ENCODE measurements around the gene EDC3. TPM values are rescaled to one million over a fixed set of nuclear protein-coding genes. Genes with fewer than 3 reads are reported as not detected.

Gene EDC3
- total and polyA plus RNA-seq, 7 donors = 11.6 to 22.0 (median 16.8) TPM

DNA sequence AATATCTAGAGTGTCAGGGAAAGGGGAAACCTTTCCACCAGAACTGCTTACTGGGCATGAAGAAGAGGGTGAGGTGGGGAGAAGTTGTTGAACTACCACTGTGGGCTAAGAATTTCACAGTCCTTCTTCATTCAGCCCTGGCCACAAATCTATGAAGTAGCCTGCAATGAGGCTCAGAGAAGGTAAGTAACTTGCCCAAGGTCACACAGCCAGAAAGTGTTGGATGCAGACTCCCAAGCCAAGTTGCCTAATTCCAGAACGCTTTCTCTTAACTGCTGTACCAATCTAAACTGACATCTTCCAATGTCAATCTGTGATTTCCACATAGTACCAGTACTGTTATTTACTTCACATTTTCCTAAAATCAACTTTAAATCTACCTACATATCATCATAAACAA lies 27.4 kb upstream of the EDC3 start:
- H3K27ac ChIP-seq = no peak overlapping the region
- 83 to 84% methylated on average over 1 of the region's 1 CpG for WGBS, 2 donors
- H3K27me3 ChIP-seq = peaks cover 0 to 11% (median 4%) of the 10 kb centered on the region in 3 donors
- no peak overlapping the region for H3K4me3 ChIP-seq
- intact Hi-C loops (cut with DNase I) = no loop called here
- no peak for DNase-seq
- no peaks in the 10 kb centered on the region for H3K36me3 ChIP-seq
- peaks cover 0 to 25% (median 16%) of the 10 kb centered on the region in 4 donors for H3K4me1 ChIP-seq
- no peak for TF ChIP-seq POLR2A (IDR thresholded peaks at IDR 0.05)
- TF ChIP-seq, protein P1, sequence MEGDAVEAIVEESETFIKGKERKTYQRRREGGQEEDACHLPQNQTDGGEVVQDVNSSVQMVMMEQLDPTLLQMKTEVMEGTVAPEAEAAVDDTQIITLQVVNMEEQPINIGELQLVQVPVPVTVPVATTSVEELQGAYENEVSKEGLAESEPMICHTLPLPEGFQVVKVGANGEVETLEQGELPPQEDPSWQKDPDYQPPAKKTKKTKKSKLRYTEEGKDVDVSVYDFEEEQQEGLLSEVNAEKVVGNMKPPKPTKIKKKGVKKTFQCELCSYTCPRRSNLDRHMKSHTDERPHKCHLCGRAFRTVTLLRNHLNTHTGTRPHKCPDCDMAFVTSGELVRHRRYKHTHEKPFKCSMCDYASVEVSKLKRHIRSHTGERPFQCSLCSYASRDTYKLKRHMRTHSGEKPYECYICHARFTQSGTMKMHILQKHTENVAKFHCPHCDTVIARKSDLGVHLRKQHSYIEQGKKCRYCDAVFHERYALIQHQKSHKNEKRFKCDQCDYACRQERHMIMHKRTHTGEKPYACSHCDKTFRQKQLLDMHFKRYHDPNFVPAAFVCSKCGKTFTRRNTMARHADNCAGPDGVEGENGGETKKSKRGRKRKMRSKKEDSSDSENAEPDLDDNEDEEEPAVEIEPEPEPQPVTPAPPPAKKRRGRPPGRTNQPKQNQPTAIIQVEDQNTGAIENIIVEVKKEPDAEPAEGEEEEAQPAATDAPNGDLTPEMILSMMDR (IDR thresholded peaks at IDR 0.05) = no peak
- TF ChIP-seq EP300 (IDR thresholded peaks at IDR 0.05) = no peak
- TF ChIP-seq POLR2AphosphoS5 (IDR thresholded peaks at IDR 0.05) = no peak
- H3K9me3 ChIP-seq = no peaks in the 10 kb centered on the region

DNA sequence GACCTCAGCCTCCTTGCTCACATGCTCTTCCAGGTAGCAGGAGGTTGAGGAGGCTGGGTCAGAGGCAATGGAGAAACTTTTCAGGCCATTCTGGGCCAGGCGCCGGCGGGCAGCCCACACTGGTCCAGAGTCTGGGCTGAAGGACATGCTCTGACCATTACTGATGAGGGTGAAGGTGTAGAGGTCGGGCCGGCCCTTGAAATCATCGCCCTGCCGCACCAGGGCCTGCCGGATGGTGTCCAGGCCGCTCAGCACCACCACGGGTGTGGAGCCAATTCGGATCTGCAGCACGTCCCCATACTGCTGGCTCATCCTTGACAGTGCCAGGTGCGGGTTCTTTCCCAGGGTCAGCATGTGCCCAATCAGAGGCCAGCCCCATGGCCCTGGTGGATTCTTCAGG lies 26.8 kb upstream of the EDC3 start:
- no peak overlapping the region for H3K4me3 ChIP-seq
- intact Hi-C loops (cut with DNase I) = no loop called here
- H3K9me3 ChIP-seq = no peaks in the 10 kb centered on the region
- H3K36me3 ChIP-seq = no peaks in the 10 kb centered on the region
- no peak for DNase-seq
- H3K27ac ChIP-seq = no peak overlapping the region
- H3K4me1 ChIP-seq = peaks cover 0 to 21% (median 16%) of the 10 kb centered on the region in 4 donors
- H3K27me3 ChIP-seq = peaks cover 0 to 6% (median under 1%) of the 10 kb centered on the region in 3 donors
- 88 to 90% methylated on average over 13 of the region's 13 CpGs for WGBS, 2 donors
- TF ChIP-seq POLR2AphosphoS5 (IDR thresholded peaks at IDR 0.05) (no peak), EP300 (IDR thresholded peaks at IDR 0.05) (no peak), POLR2A (IDR thresholded peaks at IDR 0.05) (no peak)
- TF ChIP-seq, protein P1 (IDR thresholded peaks at IDR 0.05) = no peak

DNA sequence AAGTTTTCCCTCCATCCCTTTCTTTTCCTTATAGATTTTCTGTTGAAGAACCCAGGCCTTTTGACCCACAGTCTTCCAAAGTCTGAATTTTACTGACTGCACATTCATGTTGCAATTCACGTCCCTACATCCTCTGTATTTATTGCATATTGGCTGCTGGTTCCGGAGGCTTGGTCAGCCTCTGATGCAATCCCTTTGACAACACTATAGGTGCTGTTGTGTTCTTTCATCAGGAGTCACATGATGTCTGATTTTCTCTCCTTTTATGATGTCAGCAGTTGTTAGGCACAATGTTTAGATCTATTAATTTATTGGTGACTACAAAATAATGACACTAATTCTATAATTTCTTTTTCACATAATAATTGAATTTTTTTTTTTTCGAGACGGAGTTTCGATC lies 20.8 kb upstream of the EDC3 start:
- H3K36me3 ChIP-seq = no peaks in the 10 kb centered on the region
- no peaks in the 10 kb centered on the region for H3K27me3 ChIP-seq
- WGBS, 2 donors = 72 to 85% methylated on average over 5 of the region's 5 CpGs
- intact Hi-C loops (cut with DNase I) = no loop called here
- no peak for DNase-seq
- H3K9me3 ChIP-seq = no peaks in the 10 kb centered on the region
- no peak overlapping the region for H3K4me3 ChIP-seq
- TF ChIP-seq POLR2AphosphoS5 (IDR thresholded peaks at IDR 0.05) = no peak
- TF ChIP-seq POLR2A (IDR thresholded peaks at IDR 0.05) = no peak
- no peak for TF ChIP-seq EP300 (IDR thresholded peaks at IDR 0.05)
- TF ChIP-seq, protein P1 (IDR thresholded peaks at IDR 0.05) = no peak
- H3K4me1 ChIP-seq = no peaks in the 10 kb centered on the region
- H3K27ac ChIP-seq = no peak overlapping the region

DNA sequence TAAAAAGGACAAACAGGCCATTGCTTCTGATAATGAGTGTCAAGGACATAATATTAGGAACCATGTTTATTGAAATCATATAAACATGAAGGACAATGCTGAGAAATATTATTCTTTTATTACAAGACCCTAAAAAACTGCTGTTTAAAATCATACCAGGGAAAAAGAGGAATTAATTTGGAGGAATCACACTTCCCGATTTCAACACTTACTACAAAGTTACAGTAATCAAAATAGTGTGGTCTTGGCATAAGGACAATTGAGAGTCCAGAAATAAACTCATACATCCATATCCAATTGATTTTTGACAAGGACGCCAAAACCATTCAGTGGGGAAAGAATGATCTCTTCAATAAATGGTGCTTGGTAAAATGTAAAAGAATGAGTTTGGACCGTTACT lies 16.5 kb upstream of the EDC3 start:
- H3K4me1 ChIP-seq = no peaks in the 10 kb centered on the region
- H3K27ac ChIP-seq = no peak overlapping the region
- 73 to 75% methylated on average over 3 of the region's 3 CpGs for WGBS, 2 donors
- H3K4me3 ChIP-seq = no peak overlapping the region
- no peaks in the 10 kb centered on the region for H3K27me3 ChIP-seq
- DNase-seq = no peak
- no peak for TF ChIP-seq EP300 (IDR thresholded peaks at IDR 0.05)
- TF ChIP-seq POLR2AphosphoS5 (IDR thresholded peaks at IDR 0.05) = no peak
- intact Hi-C loops (cut with DNase I) = no loop called here
- H3K36me3 ChIP-seq = no peaks in the 10 kb centered on the region
- H3K9me3 ChIP-seq = no peaks in the 10 kb centered on the region

DNA sequence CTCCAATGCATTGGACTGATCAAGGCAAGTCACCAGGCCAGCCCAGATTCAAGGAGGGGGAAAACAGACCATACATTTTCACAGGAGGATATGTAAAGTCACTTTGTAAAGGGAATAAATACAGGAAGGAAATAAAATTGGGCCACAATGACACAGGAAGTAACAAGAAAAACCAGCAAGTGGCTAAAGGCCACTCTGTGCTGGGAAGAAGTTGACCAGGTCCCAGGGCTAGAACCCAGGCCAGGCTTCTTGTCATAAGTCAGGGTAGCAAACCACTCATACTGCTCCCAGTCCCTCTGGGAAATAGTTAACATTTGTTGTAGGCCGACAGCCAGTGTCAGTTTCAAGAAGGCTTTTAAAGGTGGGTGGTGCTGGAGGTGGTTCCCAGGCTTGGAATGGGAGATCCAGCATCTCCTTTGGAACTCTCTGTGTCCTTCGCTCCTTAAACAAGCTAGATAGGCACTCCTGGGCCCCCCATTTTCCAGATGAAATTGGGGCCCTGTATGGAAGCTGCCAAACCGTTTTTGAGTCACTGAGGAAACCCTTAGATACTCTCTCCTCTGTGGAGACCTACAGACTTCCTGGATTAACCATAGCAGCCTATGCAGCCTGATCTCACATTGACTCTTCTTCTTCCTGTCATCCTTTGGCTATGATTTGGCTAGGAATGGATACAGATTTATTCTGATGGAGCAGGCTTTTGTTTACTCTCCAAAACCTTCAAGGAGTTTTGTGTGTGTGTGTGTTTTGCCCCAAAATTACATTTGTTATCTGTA lies 14.7 kb upstream of the EDC3 start:
- H3K4me3 ChIP-seq = no peak overlapping the region
- H3K4me1 ChIP-seq = no peaks in the 10 kb centered on the region
- 44 to 60% methylated on average over 3 of the region's 3 CpGs for WGBS, 2 donors
- H3K27me3 ChIP-seq = no peaks in the 10 kb centered on the region
- no peaks in the 10 kb centered on the region for H3K36me3 ChIP-seq
- TF ChIP-seq, protein P1 (IDR thresholded peaks at IDR 0.05) = no peak
- TF ChIP-seq EP300 (IDR thresholded peaks at IDR 0.05) (no peak), POLR2A (IDR thresholded peaks at IDR 0.05) (no peak), POLR2AphosphoS5 (IDR thresholded peaks at IDR 0.05) (no peak)
- intact Hi-C loops (cut with DNase I) = no loop called here
- H3K27ac ChIP-seq = no peak overlapping the region
- no peak for DNase-seq
- H3K9me3 ChIP-seq = no peaks in the 10 kb centered on the region

Measured in sigmoid colon (tissue), 7 donors.